AG04449 (cell line): Measurements from ENCODE around the gene SSR3.

ENCODE experiments used
- CTCF ChIA-PET: fragments of 350-600 bp; formaldehyde crosslinking; extraction: SDS; loops from one replicate; lab custom pipeline; 2021; ENCODE audit warnings: antibody characterized with exemption; lab: Yijun Ruan, JAX
- POLR2A ChIA-PET: fragments of 400-600, 350-600 bp; formaldehyde crosslinking; extraction: SDS; loops from one replicate; lab custom pipeline; 2020; ENCODE audit warnings: antibody characterized with exemption, inconsistent platforms; lab: Yijun Ruan, JAX
- DNase-seq: peaks from one replicate; pipeline ENCODE4 v3.0.0-alpha.2; 2010; ENCODE audit warnings: low read depth, low spot score
- H3K4me3 ChIP-seq: 2 replicates; pipeline ENCODE4 v1.5.1; 2011; ENCODE audit warnings: low read depth, mild to moderate bottlenecking, control low read depth, low read length
- TF ChIP-seq, protein P1 (sequence below): IDR thresholded peaks from one replicate; pipeline ENCODE4 v1.5.1; 2011; ENCODE audit warnings: mild to moderate bottlenecking, moderate library complexity, low read length, control low read depth, inconsistent platforms; ENCODE audit not compliant: insufficient read depth; ENCODE audit errors: missing control alignments

The SSR3 gene

DNA sequence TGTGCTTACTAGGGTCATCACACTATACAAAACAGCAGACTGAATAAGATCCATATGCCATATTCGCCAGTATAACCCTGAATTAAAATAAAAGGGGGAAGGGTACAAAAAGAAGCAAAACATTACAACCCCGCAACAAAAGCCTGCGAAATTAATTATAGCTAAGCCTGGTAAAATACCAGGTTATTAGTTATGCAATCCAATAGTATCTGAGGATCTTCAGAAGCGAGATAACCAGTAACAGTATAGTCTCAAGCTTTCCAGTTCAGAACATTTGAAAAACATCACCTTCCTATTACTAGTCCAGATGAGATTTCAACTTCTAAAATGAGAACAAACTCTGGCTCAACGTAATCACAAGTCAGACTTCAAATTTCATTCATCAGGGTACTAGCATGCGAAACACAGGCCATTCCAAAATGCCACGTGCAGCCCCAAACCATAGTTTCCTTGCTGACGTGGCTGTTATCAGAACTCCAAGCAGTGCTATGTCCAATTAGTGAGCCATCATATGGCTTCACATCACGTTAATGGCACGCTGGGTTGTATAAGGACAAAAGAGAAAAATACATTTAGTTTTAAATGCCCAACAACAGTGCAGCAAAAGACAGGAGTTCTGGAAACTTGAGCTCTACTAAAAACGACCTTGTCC is 1.1 kb downstream of the SSR3 start:
- TF ChIP-seq, protein P1, sequence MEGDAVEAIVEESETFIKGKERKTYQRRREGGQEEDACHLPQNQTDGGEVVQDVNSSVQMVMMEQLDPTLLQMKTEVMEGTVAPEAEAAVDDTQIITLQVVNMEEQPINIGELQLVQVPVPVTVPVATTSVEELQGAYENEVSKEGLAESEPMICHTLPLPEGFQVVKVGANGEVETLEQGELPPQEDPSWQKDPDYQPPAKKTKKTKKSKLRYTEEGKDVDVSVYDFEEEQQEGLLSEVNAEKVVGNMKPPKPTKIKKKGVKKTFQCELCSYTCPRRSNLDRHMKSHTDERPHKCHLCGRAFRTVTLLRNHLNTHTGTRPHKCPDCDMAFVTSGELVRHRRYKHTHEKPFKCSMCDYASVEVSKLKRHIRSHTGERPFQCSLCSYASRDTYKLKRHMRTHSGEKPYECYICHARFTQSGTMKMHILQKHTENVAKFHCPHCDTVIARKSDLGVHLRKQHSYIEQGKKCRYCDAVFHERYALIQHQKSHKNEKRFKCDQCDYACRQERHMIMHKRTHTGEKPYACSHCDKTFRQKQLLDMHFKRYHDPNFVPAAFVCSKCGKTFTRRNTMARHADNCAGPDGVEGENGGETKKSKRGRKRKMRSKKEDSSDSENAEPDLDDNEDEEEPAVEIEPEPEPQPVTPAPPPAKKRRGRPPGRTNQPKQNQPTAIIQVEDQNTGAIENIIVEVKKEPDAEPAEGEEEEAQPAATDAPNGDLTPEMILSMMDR = no peak
- ChIA-PET POLR2A (interaction anchor here (0.6 to 5.4 kb wide), 11 partner anchors 10 to 535 kb away, joined by 3 to 60 read pairs (median 6); partner anchors contain the start of gene TIPARP), CTCF (interaction anchor here (1.0 to 7.1 kb wide), 7 partner anchors 11 to 529 kb away, joined by 3 to 52 read pairs (median 5); no protein-coding TSS in a partner anchor)
- DNase-seq = peak; percentile 38
- H3K4me3 ChIP-seq = peak overlapping the region; percentile 71

DNA sequence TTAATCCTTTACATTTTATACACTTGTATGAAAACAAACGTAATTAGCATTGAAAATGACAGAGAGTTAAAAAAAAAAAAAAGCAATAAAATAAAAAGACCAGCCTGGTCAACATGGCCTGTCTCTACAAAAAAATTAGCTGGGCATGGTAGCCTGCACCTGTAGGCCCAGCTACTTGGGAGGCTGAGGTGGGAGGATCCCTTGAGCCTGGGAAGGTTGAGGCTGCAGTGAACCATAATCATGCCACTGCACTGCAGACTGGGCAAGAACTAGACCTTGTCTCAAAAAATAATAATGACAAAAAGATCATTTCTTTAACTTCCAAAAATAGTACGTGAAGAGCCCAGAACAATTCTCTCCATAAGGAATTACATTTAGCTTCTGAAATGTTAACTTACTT is 1.9 kb downstream of the SSR3 start:
- ChIA-PET CTCF (interaction anchor here (3.4 to 7.1 kb wide), 2 partner anchors 11 to 120 kb away, joined by 13 to 52 read pairs; no protein-coding TSS in a partner anchor), POLR2A (interaction anchor here (0.6 to 5.4 kb wide), 4 partner anchors 9 to 447 kb away, joined by 3 to 60 read pairs (median 4); partner anchors contain the start of gene TIPARP)
- TF ChIP-seq, protein P1 = no peak
- H3K4me3 ChIP-seq = peak overlapping the region; percentile 71
- no peak for DNase-seq

DNA sequence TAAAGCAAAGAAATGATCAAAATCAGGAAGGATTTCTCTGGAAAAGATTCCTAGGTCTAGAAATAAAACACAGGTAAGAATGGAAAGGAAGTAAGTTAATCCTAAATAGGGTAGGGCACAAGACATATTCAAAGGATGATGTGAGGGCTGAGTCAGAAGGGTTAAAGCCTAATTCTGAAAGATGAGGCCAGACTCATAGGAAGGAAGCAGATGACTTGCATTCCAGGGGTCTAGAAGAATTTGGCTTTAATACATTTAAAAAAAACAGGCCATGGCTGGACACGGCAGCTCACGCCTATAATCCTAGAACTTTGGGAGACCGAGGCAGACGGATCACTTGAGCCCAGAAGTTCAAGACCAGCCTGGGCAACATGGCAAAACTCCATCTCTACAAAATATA is 3.2 kb downstream of the SSR3 start:
- H3K4me3 ChIP-seq = no peak overlapping the region
- TF ChIP-seq, protein P1 = no peak
- POLR2A ChIA-PET = interaction anchor here (0.8 to 5.4 kb wide), 4 partner anchors 16 to 126 kb away, joined by 3 to 60 read pairs (median 4); partner anchors contain the start of gene TIPARP
- DNase-seq = peak; percentile 62
- CTCF ChIA-PET = interaction anchor here (1.6 to 7.1 kb wide), 3 partner anchors 10 to 586 kb away, joined by 5 to 52 read pairs (median 6); no protein-coding TSS in a partner anchor

DNA sequence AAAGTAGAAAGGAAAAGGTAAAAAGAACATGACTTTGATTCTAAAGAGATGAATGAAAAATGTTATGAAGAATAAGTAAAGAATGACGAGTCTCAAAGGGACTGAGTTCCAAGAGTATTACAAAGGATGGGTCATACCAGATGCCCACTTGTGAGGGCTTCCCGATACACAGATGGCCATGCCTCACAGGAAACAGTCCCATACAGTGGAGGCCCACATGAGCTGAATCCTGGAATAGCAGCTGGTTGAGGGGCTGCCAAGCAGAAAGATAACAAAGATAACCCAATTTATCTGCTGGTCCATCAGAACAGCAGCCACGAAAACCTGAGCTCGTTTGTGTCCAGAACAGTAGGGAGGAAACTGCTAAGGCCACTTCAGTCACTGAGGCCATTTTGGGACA is 3.7 kb downstream of the SSR3 start:
- TF ChIP-seq, protein P1 = no peak
- no peak overlapping the region for H3K4me3 ChIP-seq
- ChIA-PET POLR2A (interaction anchor here (0.8 to 5.4 kb wide), 4 partner anchors 16 to 127 kb away, joined by 3 to 60 read pairs (median 4); partner anchors contain the start of gene TIPARP), CTCF (interaction anchor here (1.2 to 13.3 kb wide), 7 partner anchors 10 to 586 kb away, joined by 3 to 121 read pairs (median 7); no protein-coding TSS in a partner anchor)
- DNase-seq = no peak

DNA sequence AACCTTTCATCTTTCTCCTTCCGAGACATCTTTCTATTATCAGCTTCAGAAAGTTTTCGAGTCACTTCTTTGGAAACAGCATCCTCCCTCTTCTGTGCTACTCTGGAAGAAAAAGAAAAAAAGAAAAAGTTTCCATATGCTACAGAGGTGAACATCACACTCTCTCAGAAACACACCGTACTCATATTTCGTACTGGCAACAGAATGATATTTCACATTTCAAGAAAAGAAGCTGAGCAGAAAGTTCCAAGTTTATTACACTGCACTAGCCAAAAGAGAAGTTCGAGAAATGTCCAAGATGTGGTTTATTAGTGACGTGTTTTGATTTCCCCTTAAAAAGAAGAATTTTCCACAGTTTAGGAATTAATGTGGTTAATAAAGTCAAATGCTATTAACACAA is 6.0 kb downstream of the SSR3 start:
- ChIA-PET CTCF (interaction anchor here (1.2 to 13.3 kb wide), 8 partner anchors 10 to 588 kb away, joined by 3 to 121 read pairs (median 7); no protein-coding TSS in a partner anchor), POLR2A (no interaction called here)
- DNase-seq = no peak
- TF ChIP-seq, protein P1 = no peak
- H3K4me3 ChIP-seq = no peak overlapping the region
